ENCODE measurements around the gene NAA80. TPM values are rescaled to one million over a fixed set of nuclear protein-coding genes. Genes with fewer than 3 reads are reported as not detected.

NAA80 gene
- total RNA-seq, 4 donors from 2014 or later: 12.6 to 24.3 (median 15.9) TPM

- H3K4me1 ChIP-seq: peaks cover 0 to 67% (median 40%) of the 10 kb centered on the region in 4 donors
- no peaks in the 10 kb centered on the region for H3K9me3 ChIP-seq
- no peak for DNase-seq (ENCODE audit: low spot score in 2 of 2)
- H3K27me3 ChIP-seq: no peaks in the 10 kb centered on the region
- peak overlapping the region; percentile 63 to 100 (median 98) for H3K27ac ChIP-seq
- H3K4me3 ChIP-seq: peak overlapping the region; percentile 47 to 68 (median 60)
- TF ChIP-seq POLR2A (IDR thresholded peaks at IDR 0.05) (no peak), EP300 (IDR thresholded peaks at IDR 0.05) (no peak)
- TF ChIP-seq, protein P1, sequence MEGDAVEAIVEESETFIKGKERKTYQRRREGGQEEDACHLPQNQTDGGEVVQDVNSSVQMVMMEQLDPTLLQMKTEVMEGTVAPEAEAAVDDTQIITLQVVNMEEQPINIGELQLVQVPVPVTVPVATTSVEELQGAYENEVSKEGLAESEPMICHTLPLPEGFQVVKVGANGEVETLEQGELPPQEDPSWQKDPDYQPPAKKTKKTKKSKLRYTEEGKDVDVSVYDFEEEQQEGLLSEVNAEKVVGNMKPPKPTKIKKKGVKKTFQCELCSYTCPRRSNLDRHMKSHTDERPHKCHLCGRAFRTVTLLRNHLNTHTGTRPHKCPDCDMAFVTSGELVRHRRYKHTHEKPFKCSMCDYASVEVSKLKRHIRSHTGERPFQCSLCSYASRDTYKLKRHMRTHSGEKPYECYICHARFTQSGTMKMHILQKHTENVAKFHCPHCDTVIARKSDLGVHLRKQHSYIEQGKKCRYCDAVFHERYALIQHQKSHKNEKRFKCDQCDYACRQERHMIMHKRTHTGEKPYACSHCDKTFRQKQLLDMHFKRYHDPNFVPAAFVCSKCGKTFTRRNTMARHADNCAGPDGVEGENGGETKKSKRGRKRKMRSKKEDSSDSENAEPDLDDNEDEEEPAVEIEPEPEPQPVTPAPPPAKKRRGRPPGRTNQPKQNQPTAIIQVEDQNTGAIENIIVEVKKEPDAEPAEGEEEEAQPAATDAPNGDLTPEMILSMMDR (IDR thresholded peaks at IDR 0.05): no peak
- H3K36me3 ChIP-seq: no peaks in the 10 kb centered on the region
- 17 to 27% methylated on average over 9 of the region's 9 CpGs for WGBS, 2 donors
Observed at GRCh38 chr3:50340147-50340447, 40.9 kb upstream of the NAA80 start.

DNA sequence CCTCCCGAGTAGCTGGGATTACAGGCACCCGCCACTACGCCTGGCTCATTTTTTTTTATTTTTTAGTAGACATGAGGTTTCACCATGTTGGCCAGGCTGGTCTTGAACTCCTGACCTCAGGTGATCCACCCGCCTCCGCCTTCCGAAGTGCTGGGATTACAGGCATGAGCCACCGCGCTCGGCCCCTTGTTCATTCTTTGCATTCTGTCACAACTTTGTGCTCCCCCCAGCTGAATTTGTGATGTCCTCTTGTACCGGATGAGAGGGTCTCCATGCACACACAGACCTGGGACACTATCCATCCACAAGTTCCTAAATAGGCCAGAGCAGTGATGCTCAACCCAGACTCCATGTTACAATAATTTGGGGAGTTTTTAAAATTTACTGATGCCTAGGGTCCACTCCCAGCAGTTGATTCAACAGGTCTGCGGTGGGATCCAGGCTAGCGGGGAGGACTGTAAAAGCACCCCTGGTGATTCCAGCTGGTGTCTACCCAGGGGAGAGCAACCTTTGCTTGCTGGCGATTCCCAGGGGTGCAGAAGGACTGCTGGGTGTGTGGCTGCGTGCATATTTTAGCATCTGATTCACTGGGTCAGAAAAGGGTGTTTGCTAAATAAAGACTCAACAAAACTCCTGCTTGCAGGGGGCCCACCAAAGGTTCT, 40.4 kb upstream of the NAA80 start:
- WGBS, 2 donors: 77 to 78% methylated on average over 14 of the region's 14 CpGs
- Histone ChIP-seq H3K4me3 (peak overlapping the region; percentile 47 to 68 (median 60)), H3K9me3 (no peaks in the 10 kb centered on the region), H3K4me1 (peaks cover 0 to 69% (median 43%) of the 10 kb centered on the region in 4 donors), H3K27ac (peak overlapping the region; percentile 63 to 100 (median 98)), H3K36me3 (no peaks in the 10 kb centered on the region), H3K27me3 (no peaks in the 10 kb centered on the region)
- TF ChIP-seq POLR2A (IDR thresholded peaks at IDR 0.05) (no peak), EP300 (IDR thresholded peaks at IDR 0.05) (no peak)
- TF ChIP-seq, protein P1 (IDR thresholded peaks at IDR 0.05): no peak
- no peak for DNase-seq (ENCODE audit: low spot score in 2 of 2)

DNA sequence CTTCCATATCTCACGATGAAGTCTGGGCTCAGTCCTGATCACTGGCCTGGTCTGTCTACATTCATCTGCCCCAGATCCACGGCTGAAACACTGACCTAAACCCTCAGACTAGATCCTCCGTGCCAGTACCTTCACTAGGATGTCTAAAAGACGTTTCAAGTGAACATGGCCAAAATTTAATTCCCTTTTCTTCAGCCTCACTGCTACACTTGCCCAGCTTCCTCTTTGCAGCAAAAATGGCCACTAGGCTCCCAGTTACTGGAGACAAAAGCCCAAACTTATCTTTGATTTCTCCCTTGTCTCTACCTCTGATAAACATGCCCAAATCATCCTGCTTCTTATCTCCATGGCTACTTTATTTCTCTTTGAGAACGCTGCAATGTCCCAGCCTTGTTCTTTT, 39.8 kb upstream of the NAA80 start:
- no peaks in the 10 kb centered on the region for H3K27me3 ChIP-seq
- DNase-seq (ENCODE audit: low spot score in 2 of 2): no peak
- TF ChIP-seq EP300 (IDR thresholded peaks at IDR 0.05) (no peak), POLR2A (IDR thresholded peaks at IDR 0.05) (no peak)
- TF ChIP-seq, protein P1 (IDR thresholded peaks at IDR 0.05): peak in 1 of 5 experiments; percentile 20
- H3K9me3 ChIP-seq: no peaks in the 10 kb centered on the region
- no peaks in the 10 kb centered on the region for H3K36me3 ChIP-seq
- H3K4me3 ChIP-seq: peak overlapping the region in 3 of 4 donors; percentile 65 to 71 (median 68)
- WGBS, 2 donors: 47 to 58% methylated on average over 5 of the region's 5 CpGs
- H3K27ac ChIP-seq: peak overlapping the region; percentile 97 to 100 (median 98)
- peaks cover 0 to 75% (median 50%) of the 10 kb centered on the region in 4 donors for H3K4me1 ChIP-seq

DNA sequence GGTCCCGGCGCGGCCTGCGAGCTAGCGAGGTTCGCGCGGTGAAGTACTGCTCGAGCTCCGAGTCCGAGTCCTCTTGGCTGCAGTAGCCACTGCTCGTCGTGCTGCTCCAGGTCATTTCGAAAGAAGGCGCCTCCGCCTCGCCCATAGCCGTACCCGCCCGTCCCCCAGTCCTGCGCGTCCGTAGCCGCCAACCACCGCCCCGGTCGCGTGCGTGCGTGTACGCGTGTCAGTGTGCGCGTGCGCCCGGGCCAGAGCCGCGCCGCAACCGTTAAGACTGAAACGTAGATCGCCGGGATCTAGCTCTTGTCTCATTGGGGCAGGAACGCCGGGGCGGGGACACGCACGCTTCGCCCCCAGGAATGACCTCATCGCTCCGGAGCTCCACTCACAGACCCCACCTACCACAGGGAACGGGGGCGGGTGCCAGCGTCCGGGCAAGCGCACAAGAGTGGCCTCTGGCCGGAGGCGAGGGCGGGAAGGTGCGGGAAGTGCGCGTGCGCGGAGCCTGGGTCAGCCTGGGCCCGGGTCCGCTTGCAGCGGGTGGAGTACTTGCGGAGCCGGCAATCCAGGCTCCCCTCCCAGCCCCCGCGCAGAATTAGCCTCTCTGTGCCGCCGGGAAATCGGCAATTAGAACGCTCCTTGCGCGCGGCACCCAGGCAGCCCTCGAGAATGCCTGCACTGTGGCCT, 38.1 kb upstream of the NAA80 start:
- DNase-seq (ENCODE audit: low spot score in 2 of 2): peak; percentile 98 to 99
- Histone ChIP-seq H3K4me3 (peak overlapping the region; percentile 68 to 87 (median 82)), H3K27ac (peak overlapping the region; percentile 97 to 100 (median 98)), H3K4me1 (peaks cover 0 to 89% (median 55%) of the 10 kb centered on the region in 4 donors), H3K9me3 (no peaks in the 10 kb centered on the region), H3K27me3 (no peaks in the 10 kb centered on the region), H3K36me3 (peaks cover 0 to 3% (median 0%) of the 10 kb centered on the region in 3 donors)
- 0% methylated on average over 3 to 66 of the region's 79 CpGs for WGBS, 2 donors
- TF ChIP-seq POLR2A (IDR thresholded peaks at IDR 0.05): peak; percentile 65 to 96
- TF ChIP-seq, protein P1 (IDR thresholded peaks at IDR 0.05): no peak
- peak; percentile 99 for TF ChIP-seq EP300 (IDR thresholded peaks at IDR 0.05)
